HepG2 (cell line): ENCODE measurements around the gene SLC25A45. TPM values are rescaled to one million over a fixed set of nuclear protein-coding genes. Genes with fewer than 3 reads are reported as not detected.

Experiments used
- ADNP ChIP-seq: sonication (generic); formaldehyde crosslinking; IDR thresholded peaks from 2 replicates; pipeline ENCODE4 v1.4.0; 2020; ENCODE audit warnings: missing genetic modification reagents
- AKAP8 ChIP-seq: sonication (generic); formaldehyde crosslinking; IDR thresholded peaks from 2 replicates; pipeline ENCODE4 v1.5.1; 2020; ENCODE audit warnings: mild to moderate bottlenecking, missing genetic modification reagents
- ATRX ChIP-seq: sonication (generic); formaldehyde crosslinking; IDR thresholded peaks from 2 replicates; pipeline ENCODE4 v1.4.0; 2020; ENCODE audit warnings: missing genetic modification reagents, borderline replicate concordance
- CHCHD3 ChIP-seq: sonication (generic); formaldehyde crosslinking; IDR thresholded peaks from 2 replicates; pipeline ENCODE4 v1.8.0; 2022; ENCODE audit warnings: mild to moderate bottlenecking, missing genetic modification reagents, moderate library complexity
- CHD4 ChIP-seq: fragments of 200-600 bp; sonication (generic); IDR thresholded peaks from 2 replicates; pipeline ENCODE4 v1.7.0; 2017; ENCODE audit warnings: mild to moderate bottlenecking, low read length, borderline replicate concordance
- JARID2 ChIP-seq: sonication (generic); formaldehyde crosslinking; IDR thresholded peaks from 2 replicates; pipeline ENCODE4 v1.8.1; 2023; ENCODE audit warnings: missing genetic modification reagents, inconsistent platforms; ENCODE audit not compliant: insufficient replicate concordance
- MAFF ChIP-seq: IDR thresholded peaks from 2 replicates; pipeline ENCODE4 v1.6.1; 2011; ENCODE audit warnings: low read depth, low read length, improper control_type of control experiment
- NCOA2 ChIP-seq: sonication (generic); formaldehyde crosslinking; IDR thresholded peaks from 2 replicates; pipeline ENCODE4 v1.8.0; 2022; ENCODE audit warnings: inconsistent platforms
- NFE2L1 ChIP-seq: sonication (generic); formaldehyde crosslinking; IDR thresholded peaks from 2 replicates; pipeline ENCODE4 v1.4.0; 2020; ENCODE audit warnings: missing genetic modification reagents, mild to moderate bottlenecking, borderline replicate concordance
- NR2F6 ChIP-seq, 2 experiments: IDR thresholded peaks; 2 replicates each; pipeline ENCODE4 v1.6.1; 2016; ENCODE audit warnings: antibody characterized with exemption in 1 of 2, mild to moderate bottlenecking in 1 of 2
- SALL2 ChIP-seq: sonication (generic); formaldehyde crosslinking; IDR thresholded peaks from 2 replicates; pipeline ENCODE4 v1.8.1; 2023; ENCODE audit warnings: mild to moderate bottlenecking, missing genetic modification reagents, inconsistent platforms
- SCMH1 ChIP-seq: sonication (generic); formaldehyde crosslinking; IDR thresholded peaks from 2 replicates; pipeline ENCODE4 v1.9.0; 2021; ENCODE audit warnings: missing genetic modification reagents, mild to moderate bottlenecking, borderline replicate concordance
- TGIF2 ChIP-seq: IDR thresholded peaks from 2 replicates; pipeline ENCODE4 v1.6.1; 2016; ENCODE audit warnings: control low read depth, missing compliant biosample characterization
- U2AF1 ChIP-seq: fragments of 200-400 bp; formaldehyde crosslinking; optimal IDR thresholded peaks from 2 replicates; pipeline ENCODE3; 2017; ENCODE audit warnings: mild to moderate bottlenecking, low read depth, low read length
- ZNF234 ChIP-seq: sonication (generic); formaldehyde crosslinking; conservative IDR thresholded peaks from 2 replicates; pipeline ENCODE4 v1.5.1; 2020; ENCODE audit warnings: mild to moderate bottlenecking, missing genetic modification reagents
- ZNF326 ChIP-seq: sonication (generic); formaldehyde crosslinking; IDR thresholded peaks from 2 replicates; pipeline ENCODE4 v1.4.0; 2020; ENCODE audit warnings: missing genetic modification reagents, borderline replicate concordance
- ZNF775 ChIP-seq: sonication (generic); formaldehyde crosslinking; IDR thresholded peaks from 2 replicates; pipeline ENCODE4 v1.4.0; 2020; ENCODE audit warnings: missing genetic modification reagents, mild to moderate bottlenecking, moderate library complexity, borderline replicate concordance
- ZNF891 ChIP-seq: sonication (generic); formaldehyde crosslinking; IDR thresholded peaks from 2 replicates; pipeline ENCODE4 v1.5.0; 2020; ENCODE audit warnings: mild to moderate bottlenecking, missing genetic modification reagents
- ZSCAN21 ChIP-seq: sonication (generic); formaldehyde crosslinking; IDR thresholded peaks from 2 replicates; pipeline ENCODE4 v1.8.0; 2022; ENCODE audit warnings: mild to moderate bottlenecking, missing genetic modification reagents, moderate library complexity, borderline replicate concordance
- polyA plus RNA-seq, 8 experiments: library from polyadenylated mRNA; depleted of rRNA in 3 of 8; stranded (reverse) in 7 of 8; unstranded in 1 of 8; fragments of >200 nt; fragmentation: Illumina TruSeq in 4 of 8; extraction: Trizol in 4 of 8; gene quantifications; 2 replicates each; pipeline versions ENCODE4 v1.2.1 to v1.2.3, GENCODE V29; 2011 to 2016; ENCODE audit warnings: low read depth in 4 of 8, missing spikeins in 1 of 8, mixed read lengths in 1 of 8; ENCODE audit not compliant: insufficient read depth in 1 of 8
- total RNA-seq, 5 experiments: library from RNA; depleted of rRNA; stranded (reverse); fragments of >200 nt; fragmentation: Illumina TruSeq; extraction: Trizol; gene quantifications; 2 replicates each; pipeline ENCODE4 v1.2.3, GENCODE V29; 2016; ENCODE audit warnings: low read depth in 1 of 5
- TF ChIP-seq, protein P1 (sequence below): IDR thresholded peaks from 2 replicates; pipeline ENCODE4 v1.6.1; 2016
- TF ChIP-seq, protein P2 (sequence below), 2 experiments: sonication (generic) in 1 of 2; formaldehyde crosslinking in 1 of 2; IDR thresholded peaks; 2 replicates each; pipeline versions ENCODE4 v1.4.0 to v1.6.1; 2016 to 2020; ENCODE audit warnings: borderline replicate concordance in 1 of 2, low read depth in 1 of 2, mild to moderate bottlenecking in 1 of 2, missing genetic modification reagents in 1 of 2
- TF ChIP-seq, protein P3 (sequence below): sonication (generic); formaldehyde crosslinking; IDR thresholded peaks from 2 replicates; pipeline ENCODE4 v1.5.1; 2020; ENCODE audit warnings: missing genetic modification reagents, mild to moderate bottlenecking, borderline replicate concordance

SLC25A45 gene
- total and polyA plus RNA-seq, 2 of the 13 experiments (the other 11 are each of a cell fraction or from before 2014, with no cell fraction given) = 1.2 to 3.4 TPM

DNA sequence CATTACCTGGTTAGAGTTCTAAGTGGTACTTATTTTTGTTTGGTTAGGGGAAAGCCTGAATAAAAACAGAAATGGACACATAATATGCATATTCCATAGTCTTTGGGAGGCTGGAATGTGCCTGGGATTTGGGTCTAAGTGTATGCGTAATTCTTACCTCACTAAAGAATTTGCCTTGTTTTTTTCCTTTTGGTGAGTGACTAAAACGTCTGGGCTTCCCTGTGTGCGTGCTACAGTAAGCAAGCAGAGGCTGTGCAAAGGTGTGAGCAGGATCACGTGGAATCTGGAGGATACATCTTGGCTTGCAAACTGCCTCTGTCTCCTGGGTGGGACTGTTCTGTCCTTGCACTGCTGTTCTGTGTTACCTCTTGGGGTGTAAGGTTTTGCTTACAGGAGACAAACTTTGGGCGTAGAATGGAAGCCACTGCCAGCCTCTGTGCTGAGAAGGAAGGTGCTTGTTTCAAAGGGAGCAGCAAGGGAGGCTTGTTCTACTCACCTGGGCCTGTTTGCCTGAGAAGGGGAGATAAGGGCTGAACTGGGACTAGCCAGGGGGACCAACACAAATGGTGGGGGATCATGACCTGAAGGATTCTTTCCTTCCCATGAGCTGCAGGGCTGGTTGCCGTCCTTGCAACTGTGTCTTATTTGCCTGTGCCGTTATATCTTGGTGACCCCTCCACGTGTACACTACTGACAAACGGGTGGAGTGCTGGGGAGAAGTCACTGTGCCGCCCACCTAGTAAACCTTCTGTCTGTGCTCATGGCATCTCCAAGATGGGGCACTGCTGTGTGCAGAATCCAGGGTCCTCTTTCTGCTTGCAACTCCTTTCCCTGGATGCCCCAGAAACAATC, 44.6 kb upstream of the SLC25A45 start (continued):
- TF ChIP-seq, protein P1, sequence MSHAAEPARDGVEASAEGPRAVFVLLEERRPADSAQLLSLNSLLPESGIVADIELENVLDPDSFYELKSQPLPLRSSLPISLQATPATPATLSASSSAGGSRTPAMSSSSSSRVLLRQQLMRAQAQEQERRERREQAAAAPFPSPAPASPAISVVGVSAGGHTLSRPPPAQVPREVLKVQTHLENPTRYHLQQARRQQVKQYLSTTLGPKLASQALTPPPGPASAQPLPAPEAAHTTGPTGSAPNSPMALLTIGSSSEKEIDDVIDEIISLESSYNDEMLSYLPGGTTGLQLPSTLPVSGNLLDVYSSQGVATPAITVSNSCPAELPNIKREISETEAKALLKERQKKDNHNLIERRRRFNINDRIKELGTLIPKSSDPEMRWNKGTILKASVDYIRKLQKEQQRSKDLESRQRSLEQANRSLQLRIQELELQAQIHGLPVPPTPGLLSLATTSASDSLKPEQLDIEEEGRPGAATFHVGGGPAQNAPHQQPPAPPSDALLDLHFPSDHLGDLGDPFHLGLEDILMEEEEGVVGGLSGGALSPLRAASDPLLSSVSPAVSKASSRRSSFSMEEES (CRISPR knock-in tag) = peak; percentile 12; the same call in 1 of the 2 replicates
- TF ChIP-seq CHD4 (no peak), ATRX (CRISPR knock-in tag) (0 out of 2 replicates have a peak, but pooled peaks have one; percentile 34), JARID2 (CRISPR knock-in tag) (no peak), ZNF326 (peak; percentile 33; the same call in 1 of the 2 replicates), NFE2L1 (CRISPR knock-in tag) (no peak), ADNP (no peak), ZNF775 (CRISPR knock-in tag) (no peak), SALL2 (0 out of 2 replicates have a peak, but pooled peaks have one; percentile 30), NR2F6 (IDR thresholded peaks at IDR 0.05) (no peak), NR2F6 (CRISPR knock-in tag; IDR thresholded peaks at IDR 0.05) (no peak), ZNF891 (CRISPR knock-in tag) (no peak), ZNF234 (CRISPR knock-in tag) (no peak), AKAP8 (CRISPR knock-in tag) (peak; percentile 73), SCMH1 (CRISPR knock-in tag) (no peak), TGIF2 (CRISPR knock-in tag) (peak; percentile 46; the same call in 1 of the 2 replicates), U2AF1 (peak; percentile 89), MAFF (no peak), CHCHD3 (0 out of 2 replicates have a peak, but pooled peaks have one; percentile 34), NCOA2 (no peak), ZSCAN21 (no peak)
- TF ChIP-seq, protein P2, sequence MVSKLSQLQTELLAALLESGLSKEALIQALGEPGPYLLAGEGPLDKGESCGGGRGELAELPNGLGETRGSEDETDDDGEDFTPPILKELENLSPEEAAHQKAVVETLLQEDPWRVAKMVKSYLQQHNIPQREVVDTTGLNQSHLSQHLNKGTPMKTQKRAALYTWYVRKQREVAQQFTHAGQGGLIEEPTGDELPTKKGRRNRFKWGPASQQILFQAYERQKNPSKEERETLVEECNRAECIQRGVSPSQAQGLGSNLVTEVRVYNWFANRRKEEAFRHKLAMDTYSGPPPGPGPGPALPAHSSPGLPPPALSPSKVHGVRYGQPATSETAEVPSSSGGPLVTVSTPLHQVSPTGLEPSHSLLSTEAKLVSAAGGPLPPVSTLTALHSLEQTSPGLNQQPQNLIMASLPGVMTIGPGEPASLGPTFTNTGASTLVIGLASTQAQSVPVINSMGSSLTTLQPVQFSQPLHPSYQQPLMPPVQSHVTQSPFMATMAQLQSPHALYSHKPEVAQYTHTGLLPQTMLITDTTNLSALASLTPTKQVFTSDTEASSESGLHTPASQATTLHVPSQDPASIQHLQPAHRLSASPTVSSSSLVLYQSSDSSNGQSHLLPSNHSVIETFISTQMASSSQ (IDR thresholded peaks at IDR 0.05; ENCODE audit: low read depth) = no peak
- TF ChIP-seq, protein P2 (CRISPR knock-in tag; IDR thresholded peaks at IDR 0.05; ENCODE audit: borderline replicate concordance) = 0 out of 2 replicates have a peak, but pooled peaks have one; percentile 19
- TF ChIP-seq, protein P3, sequence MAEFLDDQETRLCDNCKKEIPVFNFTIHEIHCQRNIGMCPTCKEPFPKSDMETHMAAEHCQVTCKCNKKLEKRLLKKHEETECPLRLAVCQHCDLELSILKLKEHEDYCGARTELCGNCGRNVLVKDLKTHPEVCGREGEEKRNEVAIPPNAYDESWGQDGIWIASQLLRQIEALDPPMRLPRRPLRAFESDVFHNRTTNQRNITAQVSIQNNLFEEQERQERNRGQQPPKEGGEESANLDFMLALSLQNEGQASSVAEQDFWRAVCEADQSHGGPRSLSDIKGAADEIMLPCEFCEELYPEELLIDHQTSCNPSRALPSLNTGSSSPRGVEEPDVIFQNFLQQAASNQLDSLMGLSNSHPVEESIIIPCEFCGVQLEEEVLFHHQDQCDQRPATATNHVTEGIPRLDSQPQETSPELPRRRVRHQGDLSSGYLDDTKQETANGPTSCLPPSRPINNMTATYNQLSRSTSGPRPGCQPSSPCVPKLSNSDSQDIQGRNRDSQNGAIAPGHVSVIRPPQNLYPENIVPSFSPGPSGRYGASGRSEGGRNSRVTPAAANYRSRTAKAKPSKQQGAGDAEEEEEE = no peak
